ENCODE results near the gene WDR83. TPM values are rescaled to one million over a fixed set of nuclear protein-coding genes. Genes with fewer than 3 reads are reported as not detected.
"Not testable (repeated sequence)": the region's sequence is repeated elsewhere in the genome, so short reads cannot be mapped to it uniquely, and the experiment has no call there.

Gene WDR83, protein sequence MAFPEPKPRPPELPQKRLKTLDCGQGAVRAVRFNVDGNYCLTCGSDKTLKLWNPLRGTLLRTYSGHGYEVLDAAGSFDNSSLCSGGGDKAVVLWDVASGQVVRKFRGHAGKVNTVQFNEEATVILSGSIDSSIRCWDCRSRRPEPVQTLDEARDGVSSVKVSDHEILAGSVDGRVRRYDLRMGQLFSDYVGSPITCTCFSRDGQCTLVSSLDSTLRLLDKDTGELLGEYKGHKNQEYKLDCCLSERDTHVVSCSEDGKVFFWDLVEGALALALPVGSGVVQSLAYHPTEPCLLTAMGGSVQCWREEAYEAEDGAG
- total RNA-seq, result 7.5 and 10.9 TPM in 2 replicates

DNA sequence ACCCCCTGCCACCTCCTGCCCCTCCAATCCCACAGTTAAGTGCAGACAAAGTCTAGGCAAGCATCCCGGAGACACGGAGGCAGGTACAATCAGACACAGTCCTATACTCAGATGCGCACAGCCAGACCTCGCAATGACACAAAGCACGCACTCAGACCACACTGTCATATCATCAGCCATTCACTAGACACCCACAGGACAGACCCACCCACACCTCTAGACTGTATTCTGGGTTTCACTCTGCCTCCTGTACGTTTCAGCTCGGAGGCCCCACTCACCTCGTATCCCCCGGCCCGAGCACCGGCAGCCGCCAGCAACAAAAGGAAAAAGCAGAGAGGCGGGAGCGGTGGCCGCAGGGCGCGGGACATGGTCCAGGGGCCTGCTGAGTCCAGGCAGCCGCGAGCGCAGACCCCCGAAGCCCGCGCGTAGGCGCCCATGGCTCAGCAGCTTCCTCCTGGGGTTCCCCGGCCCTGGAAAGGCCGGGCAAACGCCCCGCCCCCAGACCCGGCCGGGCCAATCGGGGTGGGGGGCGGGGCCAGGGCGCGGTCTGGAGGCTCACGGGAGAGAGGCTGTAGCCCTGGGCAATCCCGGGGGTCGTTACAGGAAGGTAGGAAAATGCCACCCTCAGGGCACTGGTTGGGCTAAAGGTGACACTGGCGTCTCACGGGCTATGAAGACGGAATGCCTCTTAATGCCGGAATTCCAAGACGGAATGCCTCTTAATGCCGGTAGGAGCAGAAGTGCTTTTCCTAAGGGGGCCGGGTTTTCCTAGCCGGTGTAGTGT lies at the start of gene WDR83, which contains the start of gene MAN2B1:
Gene WDR83, plus strand, starts transcription at position 543 of the 784 bp plus-strand sequence. CDS start 2,984 bp downstream, outside the sequence.
Gene MAN2B1, minus strand, starts transcription at position 478 of the 784 bp plus-strand sequence. Its CDS starts 41 bp downstream, at position 437.
- DNase-seq (ENCODE audit: low read depth, low spot score), result no peak

DNA sequence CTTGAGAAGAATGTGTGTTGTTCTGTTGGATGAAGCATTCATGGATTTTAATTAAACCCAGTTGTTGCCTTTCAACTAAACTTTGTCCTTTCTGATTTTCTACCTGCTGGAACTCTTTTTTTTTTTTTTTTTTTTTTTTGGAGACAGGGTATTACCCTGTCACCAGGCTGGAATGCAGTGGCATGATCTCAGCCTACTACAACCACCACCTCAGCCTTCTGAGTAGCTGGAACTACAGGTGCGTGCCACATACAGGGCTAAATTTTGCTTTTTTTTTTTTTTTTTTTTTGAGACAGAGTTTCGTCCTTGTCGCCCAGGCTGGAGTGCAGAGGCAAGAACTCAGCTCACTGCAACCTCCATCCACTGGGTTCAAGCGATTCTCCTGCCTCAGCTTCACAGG lies 49.0 kb upstream of the WDR83 start:
- DNase-seq (ENCODE audit: low read depth, low spot score), result no peak

DNA sequence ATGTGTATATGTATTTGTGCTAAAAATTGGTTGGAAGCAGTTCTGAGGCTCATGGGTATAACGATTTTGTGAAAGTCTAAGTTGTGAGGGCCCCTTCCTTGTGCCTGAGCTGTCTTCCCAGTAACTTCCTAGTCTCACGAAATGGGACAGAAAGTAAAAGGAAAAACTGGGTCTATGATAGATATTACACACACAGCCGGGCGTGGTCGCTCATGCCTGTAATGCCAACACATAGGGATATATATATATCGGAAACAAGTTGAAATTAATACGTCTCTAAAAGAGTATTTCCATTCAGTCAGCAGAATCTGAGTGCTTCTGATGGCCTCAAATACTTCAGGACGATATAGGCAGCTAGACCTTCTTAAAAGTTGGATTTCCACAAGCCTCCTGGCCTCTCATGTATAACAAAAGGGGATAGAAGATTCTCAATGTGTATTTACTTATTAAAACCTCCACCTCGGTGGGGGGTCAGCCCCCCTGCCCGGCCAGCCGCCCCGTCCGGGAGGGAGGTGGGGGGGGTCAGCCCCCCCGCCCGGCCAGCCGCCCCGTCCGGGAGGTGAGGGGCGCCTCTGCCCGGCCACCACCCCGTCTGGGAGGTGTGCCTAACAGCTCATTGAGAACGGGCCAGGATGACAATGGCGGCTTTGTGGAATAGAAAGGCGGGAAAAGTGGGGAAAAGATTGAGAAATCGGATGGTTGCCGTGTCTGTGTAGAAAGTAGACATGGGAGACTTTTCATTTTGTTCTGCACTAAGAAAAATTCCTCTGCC lies 45.2 kb upstream of the WDR83 start:
- DNase-seq (ENCODE audit: low read depth, low spot score), result not testable (repeated sequence)

DNA sequence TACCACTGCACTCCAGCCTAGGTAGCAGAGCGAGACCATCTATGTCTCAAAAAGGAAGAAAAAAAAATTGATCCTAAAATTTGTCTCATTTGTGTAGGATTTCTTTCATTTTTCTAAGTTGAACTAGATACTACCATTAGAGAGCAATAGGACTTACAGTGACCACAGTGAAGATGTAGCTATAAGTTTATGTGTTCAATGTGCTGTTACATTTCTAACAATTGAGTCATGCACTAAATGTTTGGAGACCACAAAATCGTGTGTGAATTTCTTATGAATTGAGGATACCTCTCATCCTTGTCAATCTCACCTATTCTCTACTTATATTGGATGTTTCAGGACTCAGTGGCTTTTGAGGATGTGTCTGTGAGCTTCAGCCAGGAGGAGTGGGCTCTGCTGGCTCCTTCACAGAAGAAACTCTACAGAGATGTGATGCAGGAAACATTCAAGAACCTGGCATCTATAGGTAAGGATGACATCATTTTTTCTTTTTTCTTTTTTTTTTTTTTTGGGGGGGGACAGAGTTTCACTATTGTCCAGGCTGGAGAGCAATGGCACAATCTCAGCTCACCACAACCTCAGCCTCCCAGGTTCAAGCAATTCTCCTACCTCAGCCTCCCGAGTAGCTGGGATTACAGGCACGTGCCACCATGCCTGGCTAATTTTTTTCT lies 43.1 kb upstream of the WDR83 start:
- no peak for DNase-seq (ENCODE audit: low read depth, low spot score)

DNA sequence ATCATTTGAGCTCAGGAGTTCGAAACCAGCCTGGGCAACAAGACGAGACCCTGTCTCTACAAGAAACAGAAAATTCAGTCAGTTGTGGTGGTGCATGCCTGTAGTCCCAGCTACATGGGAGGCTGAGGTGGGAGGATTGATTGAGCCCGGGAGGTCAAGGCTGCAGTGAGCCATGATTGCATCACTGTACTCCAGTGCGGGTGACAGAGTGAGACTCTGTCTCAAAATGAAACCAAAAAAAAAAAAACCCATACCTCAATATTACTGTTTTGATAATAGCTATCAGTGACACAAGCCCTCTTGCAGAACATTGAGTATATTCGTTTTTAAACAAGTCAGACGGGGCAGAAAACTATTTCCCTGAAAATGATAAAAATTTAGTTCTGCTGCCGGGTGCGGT lies 39.6 kb upstream of the WDR83 start:
- no peak for DNase-seq (ENCODE audit: low read depth, low spot score)

DNA sequence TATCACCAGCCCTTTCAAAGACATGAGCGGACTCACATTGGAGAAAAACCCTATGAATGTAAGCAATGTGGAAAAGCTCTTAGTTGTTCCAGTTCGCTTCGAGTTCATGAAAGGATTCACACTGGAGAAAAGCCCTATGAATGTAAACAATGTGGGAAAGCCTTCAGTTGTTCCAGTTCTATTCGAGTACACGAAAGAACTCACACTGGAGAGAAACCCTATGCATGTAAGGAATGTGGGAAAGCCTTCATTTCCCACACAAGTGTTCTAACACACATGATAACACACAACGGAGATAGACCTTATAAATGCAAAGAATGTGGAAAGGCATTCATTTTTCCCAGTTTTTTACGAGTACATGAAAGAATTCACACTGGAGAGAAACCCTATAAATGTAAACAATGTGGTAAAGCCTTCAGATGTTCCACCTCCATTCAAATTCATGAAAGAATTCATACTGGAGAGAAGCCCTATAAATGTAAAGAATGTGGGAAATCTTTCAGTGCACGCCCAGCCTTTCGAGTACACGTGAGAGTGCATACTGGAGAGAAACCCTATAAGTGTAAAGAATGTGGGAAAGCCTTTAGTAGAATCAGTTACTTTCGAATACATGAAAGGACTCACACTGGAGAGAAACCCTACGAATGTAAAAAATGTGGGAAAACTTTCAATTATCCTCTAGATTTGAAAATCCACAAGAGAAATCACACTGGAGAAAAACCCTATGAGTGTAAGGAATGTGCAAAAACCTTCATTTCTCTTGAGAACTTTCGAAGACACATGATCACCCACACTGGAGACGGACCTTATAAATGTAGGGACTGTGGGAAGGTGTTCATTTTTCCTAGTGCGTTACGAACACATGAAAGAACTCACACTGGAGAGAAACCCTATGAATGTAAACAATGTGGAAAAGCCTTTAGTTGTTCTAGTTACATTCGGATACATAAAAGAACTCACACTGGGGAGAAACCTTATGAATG lies 38.3 kb upstream of the WDR83 start:
- no peak for DNase-seq (ENCODE audit: low read depth, low spot score)

DNA sequence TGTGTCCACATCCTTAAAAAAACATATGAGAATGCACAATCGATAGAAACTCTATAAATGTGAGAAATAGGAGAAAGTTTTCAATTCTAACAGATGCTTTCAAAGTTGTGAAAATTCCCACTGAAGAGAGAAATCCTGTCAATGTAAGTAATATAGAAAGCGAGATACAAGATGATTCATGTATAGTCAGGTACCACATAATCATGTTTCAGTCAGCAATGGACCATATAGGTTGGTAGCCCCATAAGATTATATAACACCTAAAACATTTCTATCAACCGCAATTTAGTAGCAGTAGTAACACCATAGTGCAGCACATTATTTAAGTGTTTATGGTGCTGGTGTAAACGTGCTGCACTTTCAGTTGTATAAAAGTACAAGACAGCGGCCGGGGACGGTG lies 37.4 kb upstream of the WDR83 start:
- DNase-seq (ENCODE audit: low read depth, low spot score), result no peak

DNA sequence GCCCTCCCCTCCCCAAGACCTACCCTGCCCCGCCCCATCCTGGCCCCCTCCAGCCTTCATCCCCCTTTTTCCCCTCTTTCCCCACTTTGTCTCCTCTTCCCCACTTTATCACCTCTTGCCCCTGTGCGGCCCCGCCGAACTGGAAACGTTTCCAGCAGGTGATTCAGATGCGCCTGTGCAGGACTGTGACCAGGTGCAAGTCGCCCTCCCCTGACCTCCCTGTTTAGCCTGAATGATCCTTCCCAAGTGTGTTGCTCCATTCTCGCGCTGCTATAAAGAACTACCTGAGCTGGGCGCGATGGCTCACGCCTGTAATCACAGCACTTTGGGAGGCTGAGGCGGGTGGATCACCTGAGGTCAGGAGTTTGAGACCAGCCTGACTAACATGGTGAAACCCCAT lies 30.0 kb upstream of the WDR83 start:
- DNase-seq (ENCODE audit: low read depth, low spot score), result no peak

DNA sequence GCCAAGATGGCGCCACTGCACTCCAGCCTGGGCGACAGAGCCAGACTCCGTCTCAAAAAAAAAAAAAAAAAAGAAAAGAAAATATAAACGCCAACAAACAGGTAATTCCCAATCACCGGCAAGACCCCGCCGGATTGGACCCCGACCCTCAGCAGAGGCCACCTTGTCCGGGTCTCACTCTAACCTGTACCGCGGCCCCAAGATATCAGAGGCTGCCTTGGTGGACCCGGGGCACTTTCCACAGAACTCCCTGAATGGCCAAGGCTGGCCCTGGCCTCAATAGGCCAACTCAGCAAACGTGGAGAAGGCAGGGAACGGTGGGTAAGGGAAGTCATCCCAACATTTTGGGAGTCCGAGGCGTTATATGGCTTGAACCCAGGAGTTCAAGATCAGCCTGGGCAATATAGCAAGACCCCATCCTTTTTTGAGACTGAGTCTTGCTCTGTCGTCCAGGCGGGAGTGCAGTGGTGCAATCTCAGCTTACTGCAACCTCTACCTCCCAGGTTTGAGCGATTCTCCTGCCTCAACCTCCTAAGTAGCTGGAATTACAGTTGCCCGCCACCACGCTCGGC lies 27.9 kb upstream of the WDR83 start:
- DNase-seq (ENCODE audit: low read depth, low spot score), result no peak

DNA sequence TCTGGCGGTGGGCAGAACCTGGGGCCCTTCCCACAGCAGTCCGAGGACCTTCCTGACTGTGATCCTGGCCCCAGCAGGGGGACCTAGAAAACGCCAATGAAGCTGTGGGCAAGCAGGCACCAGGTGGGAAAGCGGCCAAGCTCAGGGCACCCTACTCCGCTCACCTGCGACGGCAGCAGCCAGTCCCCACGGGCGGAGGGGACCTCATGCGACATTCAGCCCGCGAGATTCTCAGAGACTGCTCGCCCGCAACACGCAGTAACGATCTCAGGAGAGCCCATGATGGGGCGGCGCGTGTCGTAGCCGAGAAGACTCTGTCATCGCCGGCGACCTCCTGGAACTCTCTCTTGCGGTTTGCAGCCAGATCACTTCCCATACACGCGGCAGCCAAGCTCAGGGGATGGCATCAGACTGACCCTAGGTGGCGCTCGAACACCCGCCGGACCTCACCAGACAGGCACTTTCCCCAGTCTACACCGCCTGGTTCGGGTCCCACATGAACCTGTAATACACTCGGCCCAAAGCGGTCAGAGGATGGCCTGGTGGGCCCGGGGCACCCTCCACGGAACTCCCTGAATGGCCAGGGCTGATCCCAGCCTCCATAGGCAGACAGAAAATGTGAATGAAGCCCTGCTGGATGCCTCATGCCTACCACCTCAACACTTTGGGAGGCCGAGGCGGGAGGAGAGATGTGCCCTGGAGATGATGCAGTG lies 26.6 kb upstream of the WDR83 start:
- peak; percentile 20 for DNase-seq (ENCODE audit: low read depth, low spot score)

DNA sequence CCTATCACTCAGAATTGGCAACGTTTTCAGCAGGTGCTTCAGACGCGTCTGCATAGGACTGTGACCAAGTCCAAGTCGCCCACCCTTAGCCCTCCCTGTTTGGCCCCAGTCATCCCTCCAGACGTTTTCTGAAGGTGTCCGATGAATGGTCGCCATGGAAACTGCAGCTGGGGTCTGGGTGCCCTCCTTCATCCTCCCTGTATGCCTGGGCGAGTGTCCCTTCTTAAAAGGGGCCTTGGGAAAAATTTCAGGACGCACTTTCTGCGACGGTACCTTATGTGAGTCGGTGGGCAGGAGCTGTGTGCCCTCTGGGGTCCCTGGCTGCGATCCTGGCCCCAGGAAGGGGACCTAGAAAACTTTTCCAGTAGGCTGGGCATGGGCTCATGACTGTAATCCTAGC lies 25.2 kb upstream of the WDR83 start:
- no peak for DNase-seq (ENCODE audit: low read depth, low spot score)

DNA sequence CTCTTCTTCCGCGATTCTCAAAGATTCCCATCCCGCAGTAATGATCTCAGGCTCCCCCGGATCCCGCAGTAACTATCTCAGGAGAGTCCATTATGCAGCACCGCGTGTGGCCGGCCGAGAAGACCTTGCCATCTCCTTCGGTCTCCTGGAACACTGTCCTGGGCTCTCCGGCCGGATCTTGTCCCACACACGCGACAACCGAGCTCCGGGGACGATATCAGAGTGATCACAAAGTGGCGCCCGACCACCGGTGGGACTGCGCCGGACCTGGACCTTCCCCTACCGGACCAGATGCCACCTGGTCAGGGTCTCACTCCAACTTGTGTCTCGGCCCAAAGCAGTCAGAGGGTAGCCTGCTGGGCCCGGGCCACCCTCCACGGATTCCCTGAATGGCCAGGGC lies 24.1 kb upstream of the WDR83 start:
- DNase-seq (ENCODE audit: low read depth, low spot score), result no peak

DNA sequence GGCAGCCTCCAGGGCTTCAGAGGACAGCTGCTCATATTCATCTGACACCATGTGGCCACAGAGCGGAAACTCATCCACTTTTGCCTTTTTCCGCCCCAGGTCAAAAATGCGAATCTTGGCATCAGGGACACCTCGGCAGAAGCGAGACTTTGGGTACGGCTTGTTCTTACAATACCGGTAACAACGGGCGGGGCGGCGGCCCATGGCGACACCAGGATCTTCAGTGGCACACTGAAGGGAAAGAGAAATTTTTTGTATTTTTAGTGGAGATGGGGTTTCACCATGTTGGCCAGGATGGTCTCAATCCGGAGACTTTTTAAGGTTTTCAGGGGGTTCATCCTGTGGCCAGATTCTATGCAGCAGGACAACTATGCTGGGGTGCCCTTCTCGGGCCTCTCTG lies 22.9 kb upstream of the WDR83 start:
- not testable (repeated sequence) for DNase-seq (ENCODE audit: low read depth, low spot score)

DNA sequence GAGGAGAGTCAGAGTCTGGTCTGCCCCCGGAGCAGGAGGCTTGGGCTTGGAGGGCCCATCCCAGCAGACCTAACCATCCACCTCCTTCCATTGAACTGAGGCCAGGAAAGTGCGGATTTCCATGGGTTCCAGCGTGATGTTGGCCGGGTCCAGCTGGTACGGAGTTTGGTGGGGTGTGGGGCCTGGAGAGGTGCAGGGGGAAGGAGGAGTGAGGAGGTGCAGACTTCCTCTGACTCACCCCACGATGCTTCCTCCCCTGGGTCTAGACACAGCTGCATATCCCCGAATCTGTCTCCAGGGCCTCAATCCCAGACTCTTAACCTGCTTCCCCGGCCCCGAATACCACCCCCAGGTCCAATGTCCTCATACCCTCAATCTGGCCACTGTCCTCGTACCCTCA lies 20.1 kb upstream of the WDR83 start:
- no peak for DNase-seq (ENCODE audit: low read depth, low spot score)

DNA sequence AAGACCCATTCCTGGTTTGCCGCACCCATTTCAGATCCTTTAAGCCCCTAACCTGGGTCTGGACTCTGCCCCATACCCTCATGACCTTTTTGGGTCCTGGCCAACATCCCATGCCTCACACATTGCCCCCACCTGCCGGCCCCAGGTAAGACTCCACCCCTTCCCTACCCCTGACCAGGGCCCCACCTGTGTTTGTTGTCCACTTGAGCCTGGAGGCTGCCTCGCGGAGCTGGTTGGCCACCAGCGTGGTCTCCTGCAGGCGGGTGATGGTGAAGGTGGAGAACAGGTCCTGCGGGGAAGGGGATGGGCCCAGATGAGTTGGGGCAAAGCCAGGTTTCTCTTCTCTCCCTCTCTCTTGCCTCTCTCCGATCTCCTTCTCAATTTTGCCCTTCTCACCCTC lies 19.6 kb upstream of the WDR83 start:
- DNase-seq (ENCODE audit: low read depth, low spot score), result no peak

DNA sequence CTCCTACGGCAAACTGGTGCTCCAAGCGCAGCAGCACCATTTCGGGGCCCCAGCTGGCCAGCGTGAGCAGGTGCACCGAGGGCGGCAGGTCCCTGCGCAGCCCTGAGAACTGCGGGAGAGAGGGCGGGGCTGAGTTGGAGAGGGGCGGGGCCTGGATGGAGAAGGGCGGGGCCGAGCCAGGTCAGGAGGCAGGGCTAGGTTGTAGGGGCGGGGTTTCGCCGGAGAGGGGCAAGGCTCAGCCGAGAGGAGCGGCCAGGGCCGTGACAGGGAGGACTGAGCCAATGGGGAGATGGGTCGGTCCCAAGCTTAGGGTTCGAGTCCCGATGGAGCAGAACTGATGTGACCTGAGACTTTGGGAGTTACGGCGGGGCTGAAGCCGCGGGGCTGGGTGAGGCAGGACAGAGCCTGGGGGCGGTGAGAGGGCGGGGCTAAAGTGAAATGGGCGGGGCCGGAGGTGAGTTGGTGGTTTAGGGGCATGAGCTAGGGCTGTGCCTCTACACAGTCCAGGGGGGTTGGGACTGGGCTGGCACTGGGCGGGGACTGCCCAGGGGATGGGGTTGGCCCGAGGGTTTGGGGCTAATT lies 19.0 kb upstream of the WDR83 start:
- no peak for DNase-seq (ENCODE audit: low read depth, low spot score)

DNA sequence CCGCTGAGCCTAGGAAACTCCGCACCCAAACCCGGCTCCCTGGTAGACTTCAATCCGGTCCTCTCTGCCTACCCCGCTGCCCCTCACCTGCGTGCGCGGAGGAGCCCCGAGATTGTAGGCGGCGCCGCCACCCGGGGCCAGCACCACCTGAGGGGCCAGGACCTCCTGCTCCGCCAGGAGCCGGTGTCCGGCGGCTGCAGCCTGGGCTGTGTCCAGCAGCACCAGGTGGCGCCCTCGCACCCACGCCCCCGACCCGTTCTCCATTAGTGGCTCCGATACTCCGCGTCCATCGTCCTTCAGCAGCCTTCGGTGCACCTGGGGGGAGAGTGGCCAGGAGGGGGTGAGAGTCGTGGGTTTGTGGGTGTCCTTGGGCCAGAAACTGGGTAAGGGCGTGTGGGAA lies 18.5 kb upstream of the WDR83 start:
- no peak for DNase-seq (ENCODE audit: low read depth, low spot score)

DNA sequence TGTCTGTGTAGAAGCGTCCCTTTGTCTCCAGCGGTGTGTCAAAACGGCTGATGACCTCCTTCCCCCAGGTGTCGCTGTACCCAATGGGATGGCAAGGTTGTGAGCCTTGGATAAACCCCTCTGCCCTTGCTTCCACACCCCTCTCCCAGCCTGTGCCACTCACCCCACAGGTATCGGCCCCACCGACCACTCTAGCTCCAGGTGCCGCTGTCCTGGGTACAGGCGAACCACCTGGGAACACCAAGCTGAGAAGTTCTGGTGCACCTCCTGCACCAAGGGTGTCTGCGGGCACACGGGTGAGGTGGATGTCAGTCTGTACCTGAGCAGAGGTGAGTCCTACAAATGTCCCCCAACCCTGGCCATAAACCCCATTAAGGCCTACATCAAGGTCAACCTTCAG lies 16.7 kb upstream of the WDR83 start:
- DNase-seq (ENCODE audit: low read depth, low spot score), result no peak

DNA sequence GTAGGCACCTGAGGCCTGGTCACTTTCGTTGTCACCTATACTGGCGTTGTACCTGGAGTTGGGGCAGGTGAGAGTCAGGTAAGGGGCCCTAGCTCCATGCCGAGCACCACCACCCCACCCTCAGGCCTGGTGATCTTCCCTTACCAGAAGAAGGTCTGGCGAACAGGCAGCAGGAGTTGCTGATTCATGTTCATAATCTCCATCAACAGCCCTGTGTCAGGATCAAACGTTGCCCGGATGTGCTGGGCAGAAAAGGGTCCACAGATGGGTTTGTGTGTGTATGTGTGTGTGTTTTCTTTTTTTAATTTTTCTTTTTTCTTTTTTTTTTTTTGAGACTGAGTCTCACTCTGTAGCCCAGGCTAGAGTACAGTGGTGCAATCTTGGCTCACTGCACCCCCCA lies 14.4 kb upstream of the WDR83 start:
- no peak for DNase-seq (ENCODE audit: low read depth, low spot score)

Measured in pulmonary artery endothelial cell (primary cell).